HL-60 (cell line): Measurements from ENCODE around the gene SP2.

Source experiments
- CTCF ChIP-seq: IDR thresholded peaks from one replicate; pipeline ENCODE4 v1.5.1; 2011; ENCODE audit warnings: low read length, control low read depth, inconsistent platforms; ENCODE audit not compliant: insufficient read depth
- GABPA ChIP-seq: IDR thresholded peaks from 2 replicates; pipeline ENCODE4 v1.6.1; 2012; ENCODE audit warnings: low read depth
- POLR2AphosphoS5 ChIP-seq: IDR thresholded peaks from 2 replicates; pipeline ENCODE4 v1.6.1; 2012; ENCODE audit warnings: low read depth
- SPI1 ChIP-seq: IDR thresholded peaks from 2 replicates; pipeline ENCODE4 v1.6.1; 2012; ENCODE audit warnings: low read depth, mild to moderate bottlenecking, borderline replicate concordance
- TF ChIP-seq, protein P1 (sequence below): IDR thresholded peaks from 2 replicates; pipeline ENCODE4 v1.6.1; 2012; ENCODE audit warnings: low read depth; ENCODE audit not compliant: insufficient replicate concordance

DNA sequence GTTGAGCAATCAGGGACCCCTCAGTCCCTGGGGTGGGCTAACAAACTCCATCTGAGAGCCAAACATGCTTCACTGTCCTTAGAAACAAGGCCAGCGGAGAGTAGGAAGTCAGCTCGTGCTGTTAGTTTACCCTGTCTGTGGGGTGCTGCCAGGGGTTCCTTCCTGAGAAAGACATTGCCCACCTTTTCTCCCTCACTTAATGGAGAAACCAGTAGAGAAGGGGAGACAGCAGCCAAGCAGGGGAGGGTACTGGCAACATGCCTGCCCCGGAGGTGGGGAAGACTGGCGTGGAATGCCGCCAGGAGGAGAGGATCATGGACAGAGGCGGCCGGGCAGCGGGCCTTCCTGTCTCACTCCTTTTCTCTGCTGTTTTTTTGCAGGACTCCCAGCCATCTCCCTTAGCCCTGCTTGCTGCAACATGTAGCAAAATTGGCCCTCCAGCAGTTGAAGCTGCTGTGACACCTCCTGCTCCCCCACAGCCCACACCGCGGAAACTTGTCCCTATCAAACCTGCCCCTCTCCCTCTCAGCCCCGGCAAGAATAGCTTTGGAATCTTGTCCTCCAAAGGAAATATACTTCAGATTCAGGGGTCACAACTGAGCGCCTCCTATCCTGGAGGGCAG lies 19.9 kb downstream of the SP2 start:
- TF ChIP-seq CTCF (no peak), POLR2AphosphoS5 (no peak), GABPA (no peak), SPI1 (no peak)
- TF ChIP-seq, protein P1, sequence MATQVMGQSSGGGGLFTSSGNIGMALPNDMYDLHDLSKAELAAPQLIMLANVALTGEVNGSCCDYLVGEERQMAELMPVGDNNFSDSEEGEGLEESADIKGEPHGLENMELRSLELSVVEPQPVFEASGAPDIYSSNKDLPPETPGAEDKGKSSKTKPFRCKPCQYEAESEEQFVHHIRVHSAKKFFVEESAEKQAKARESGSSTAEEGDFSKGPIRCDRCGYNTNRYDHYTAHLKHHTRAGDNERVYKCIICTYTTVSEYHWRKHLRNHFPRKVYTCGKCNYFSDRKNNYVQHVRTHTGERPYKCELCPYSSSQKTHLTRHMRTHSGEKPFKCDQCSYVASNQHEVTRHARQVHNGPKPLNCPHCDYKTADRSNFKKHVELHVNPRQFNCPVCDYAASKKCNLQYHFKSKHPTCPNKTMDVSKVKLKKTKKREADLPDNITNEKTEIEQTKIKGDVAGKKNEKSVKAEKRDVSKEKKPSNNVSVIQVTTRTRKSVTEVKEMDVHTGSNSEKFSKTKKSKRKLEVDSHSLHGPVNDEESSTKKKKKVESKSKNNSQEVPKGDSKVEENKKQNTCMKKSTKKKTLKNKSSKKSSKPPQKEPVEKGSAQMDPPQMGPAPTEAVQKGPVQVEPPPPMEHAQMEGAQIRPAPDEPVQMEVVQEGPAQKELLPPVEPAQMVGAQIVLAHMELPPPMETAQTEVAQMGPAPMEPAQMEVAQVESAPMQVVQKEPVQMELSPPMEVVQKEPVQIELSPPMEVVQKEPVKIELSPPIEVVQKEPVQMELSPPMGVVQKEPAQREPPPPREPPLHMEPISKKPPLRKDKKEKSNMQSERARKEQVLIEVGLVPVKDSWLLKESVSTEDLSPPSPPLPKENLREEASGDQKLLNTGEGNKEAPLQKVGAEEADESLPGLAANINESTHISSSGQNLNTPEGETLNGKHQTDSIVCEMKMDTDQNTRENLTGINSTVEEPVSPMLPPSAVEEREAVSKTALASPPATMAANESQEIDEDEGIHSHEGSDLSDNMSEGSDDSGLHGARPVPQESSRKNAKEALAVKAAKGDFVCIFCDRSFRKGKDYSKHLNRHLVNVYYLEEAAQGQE = no peak
